ENCODE results near the gene HIPK4. TPM values are rescaled to one million over a fixed set of nuclear protein-coding genes. Genes with fewer than 3 reads are reported as not detected.

Gene HIPK4
- total and polyA plus RNA-seq, 9 of the 15 experiments (the other 6 are each of a cell fraction or from before 2014, with no cell fraction given): 0.06 to 0.09 TPM; not detected in 7

- CTCF ChIA-PET (ENCODE audit: low intra/inter-chr PET ratio): no interaction called here
- no peaks in the 10 kb centered on the region for H3K9me3 ChIP-seq (replicated peaks; ENCODE audit: control insufficient read depth, insufficient read depth, low read depth, low read length)
- TF ChIP-seq KDM1A (IDR thresholded peaks at IDR 0.05): peak in 1 of 2 experiments; percentile 30; a peak in 1 of 4 replicates
- no peak for TF ChIP-seq KAT8 (IDR thresholded peaks at IDR 0.05; ENCODE audit: low read depth)
- 0 out of 2 replicates have a peak, but pooled peaks have one; percentile 21 for TF ChIP-seq BCOR (IDR thresholded peaks at IDR 0.05)
- no TSS peak for BruUV-seq (replicated peaks)
- no peaks in the 10 kb centered on the region for H3K27me3 ChIP-seq (ENCODE audit: control insufficient read depth in 2 of 2, insufficient read depth in 2 of 2, low read length in 2 of 2)
- intact Hi-C loops (cut with micrococcal nuclease) (loop anchor here (1.0 kb wide), 1 partner anchor 22 kb away; the partner anchor contains the start of gene SERTAD3), in situ Hi-C loops (cut with MboI) (no loop called here)
- peaks cover 17 to 48% of the 10 kb centered on the region in 2 experiments for H3K4me1 ChIP-seq (replicated peaks in 1 of 2; ENCODE audit: control insufficient read depth in 2 of 2, insufficient read depth in 2 of 2, low read length in 2 of 2)
- POLR2A ChIA-PET: interaction anchor here (0.5 to 5.7 kb wide), 8 partner anchors 8 to 114 kb away, joined by 3 to 34 read pairs (median 6); partner anchors contain the start of gene PRX
- no peak overlapping the region for H2AFZ ChIP-seq (ENCODE audit: low read depth, low read length)
- no peak overlapping the region; a peak in 1 of 4 replicates for H3K9ac ChIP-seq (ENCODE audit: insufficient read depth in 1 of 2, low read depth in 2 of 2, low read length in 2 of 2)
- H4K20me1 ChIP-seq (replicated peaks; ENCODE audit: control insufficient read depth, insufficient read depth, low read length): no peaks in the 10 kb centered on the region
- no peak overlapping the region for H3K4me3 ChIP-seq
- H3K36me3 ChIP-seq (ENCODE audit: control insufficient read depth, insufficient read depth, low read length): peaks cover 13% of the 10 kb centered on the region; the same call in 2 of the 3 replicates
- peak overlapping the region; percentile 84; the same call in 1 of the 2 replicates for H3K4me2 ChIP-seq (ENCODE audit: insufficient read depth, low read length)
- no peak for ATAC-seq
- no peak for FAIRE-seq
- peaks cover 41% of the 10 kb centered on the region for H3K79me2 ChIP-seq (ENCODE audit: control insufficient read depth, insufficient read depth, low read length)
- no peaks in the 10 kb centered on the region for H3K9me1 ChIP-seq (ENCODE audit: control insufficient read depth, insufficient read depth, low read length)
- DNase-seq (ENCODE audit: extremely low read depth in 1 of 4, low spot score in 3 of 4): no peak
- 64% methylated on average over 13 of the region's 16 CpGs for WGBS (ENCODE audit: insufficient coverage, low coverage, missing lambda C conversion rate)
- H3K27ac ChIP-seq (ENCODE audit: extremely low read depth, low read depth, low read length): peak overlapping the region; percentile 85; the same call in 1 of the 3 replicates
Observed at GRCh38 chr19:40421993-40422747, 32.2 kb upstream of the HIPK4 start.

Data from K562 (cell line).